DOHH2 (cell line): ENCODE results near the gene NUDT3.

Experiments used
- EZH2phosphoT487 ChIP-seq: fragments of 200-600 bp; sonication (generic); IDR thresholded peaks from 2 replicates; pipeline ENCODE4 v1.6.1; 2017; ENCODE audit warnings: borderline replicate concordance, mild to moderate bottlenecking, antibody characterized with exemption, low read length, moderate library complexity, mixed read lengths
- TF ChIP-seq, protein P1 (sequence below): fragments of 200-600 bp; sonication (generic); IDR thresholded peaks from one replicate; pipeline ENCODE4 v1.5.1; 2014; ENCODE audit warnings: antibody characterized with exemption, mild to moderate bottlenecking, low read depth, low read length; ENCODE audit not compliant: poor library complexity, severe bottlenecking

DNA sequence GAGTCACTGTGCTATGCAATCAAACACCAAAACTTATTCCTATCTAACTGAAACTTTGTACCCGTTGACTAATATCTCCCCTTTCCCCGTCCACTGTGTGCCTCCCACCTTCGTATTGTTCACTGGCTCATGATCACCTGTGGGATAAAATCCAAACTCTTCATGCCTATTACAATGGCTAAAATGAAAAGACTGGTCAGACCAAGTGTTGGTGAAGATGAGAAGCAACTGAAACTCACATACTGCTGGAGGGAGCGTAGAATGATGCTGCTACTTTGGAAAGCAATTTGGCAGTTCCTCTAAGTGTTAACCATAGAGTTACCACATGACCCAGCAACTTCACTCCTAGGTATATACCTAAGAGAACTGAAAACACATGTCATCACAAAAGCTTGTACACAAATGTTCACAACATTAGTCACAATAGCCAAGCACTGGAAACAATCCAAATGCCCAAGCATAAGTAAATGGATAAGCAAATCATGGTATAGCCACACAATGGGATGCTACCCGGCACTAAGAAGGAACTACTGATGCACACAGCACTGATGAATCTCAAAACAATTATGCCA lies 20.3 kb upstream of the NUDT3 start:
- TF ChIP-seq, protein P1, sequence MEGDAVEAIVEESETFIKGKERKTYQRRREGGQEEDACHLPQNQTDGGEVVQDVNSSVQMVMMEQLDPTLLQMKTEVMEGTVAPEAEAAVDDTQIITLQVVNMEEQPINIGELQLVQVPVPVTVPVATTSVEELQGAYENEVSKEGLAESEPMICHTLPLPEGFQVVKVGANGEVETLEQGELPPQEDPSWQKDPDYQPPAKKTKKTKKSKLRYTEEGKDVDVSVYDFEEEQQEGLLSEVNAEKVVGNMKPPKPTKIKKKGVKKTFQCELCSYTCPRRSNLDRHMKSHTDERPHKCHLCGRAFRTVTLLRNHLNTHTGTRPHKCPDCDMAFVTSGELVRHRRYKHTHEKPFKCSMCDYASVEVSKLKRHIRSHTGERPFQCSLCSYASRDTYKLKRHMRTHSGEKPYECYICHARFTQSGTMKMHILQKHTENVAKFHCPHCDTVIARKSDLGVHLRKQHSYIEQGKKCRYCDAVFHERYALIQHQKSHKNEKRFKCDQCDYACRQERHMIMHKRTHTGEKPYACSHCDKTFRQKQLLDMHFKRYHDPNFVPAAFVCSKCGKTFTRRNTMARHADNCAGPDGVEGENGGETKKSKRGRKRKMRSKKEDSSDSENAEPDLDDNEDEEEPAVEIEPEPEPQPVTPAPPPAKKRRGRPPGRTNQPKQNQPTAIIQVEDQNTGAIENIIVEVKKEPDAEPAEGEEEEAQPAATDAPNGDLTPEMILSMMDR, result no peak
- TF ChIP-seq EZH2phosphoT487, result no peak
